ENCODE measurements around the gene ANAPC2. TPM values are rescaled to one million over a fixed set of nuclear protein-coding genes. Genes with fewer than 3 reads are reported as not detected.

ANAPC2 gene
- total RNA-seq, 1 donor from 2014 or later = 25.0 TPM

GRCh38 chr9:137161558-137162486, 26.5 kb downstream of the ANAPC2 start:
- peak; percentile 3 for ATAC-seq

GRCh38 chr9:137160716-137161557, 27.4 kb downstream of the ANAPC2 start:
- ATAC-seq = no peak

- no peak for ATAC-seq
These were observed 28.3 kb downstream of the ANAPC2 start for GRCh38 chr9:137160054-137160425.

- no peak for ATAC-seq
These were observed 29.0 kb downstream of the ANAPC2 start for GRCh38 chr9:137159105-137160053.

- ATAC-seq = no peak
These were observed 29.7 kb downstream of the ANAPC2 start for GRCh38 chr9:137158625-137159024.

- no peak for ATAC-seq
These were observed 30.5 kb downstream of the ANAPC2 start for GRCh38 chr9:137157618-137158415.

GRCh38 chr9:137156567-137157375, 31.6 kb downstream of the ANAPC2 start:
- ATAC-seq = peak; percentile 72

GRCh38 chr9:137152844-137153405, 35.4 kb downstream of the ANAPC2 start:
- ATAC-seq = no peak

GRCh38 chr9:137150617-137151457, 37.5 kb downstream of the ANAPC2 start:
- ATAC-seq = peak; percentile 28

- no peak for ATAC-seq
These were observed 38.3 kb downstream of the ANAPC2 start for GRCh38 chr9:137149942-137150616.

- no peak for ATAC-seq
These were observed 39.0 kb downstream of the ANAPC2 start for GRCh38 chr9:137149363-137149762.

GRCh38 chr9:137148661-137149060, 39.7 kb downstream of the ANAPC2 start:
- no peak for ATAC-seq

- no peak for ATAC-seq
These were observed 40.1 kb downstream of the ANAPC2 start for GRCh38 chr9:137148242-137148641.

GRCh38 chr9:137147793-137148160, 40.6 kb downstream of the ANAPC2 start:
- ATAC-seq = no peak

- ATAC-seq = no peak
These were observed 41.1 kb downstream of the ANAPC2 start for GRCh38 chr9:137147091-137147792.

GRCh38 chr9:137146527-137146918, 41.8 kb downstream of the ANAPC2 start:
- no peak for ATAC-seq

- ATAC-seq = no peak
These were observed 42.4 kb downstream of the ANAPC2 start for GRCh38 chr9:137145731-137146526.

Measured in esophagus mucosa (tissue), 1 donor.